ENCODE measurements around the gene ALDH4A1.

ALDH4A1 gene

DNA sequence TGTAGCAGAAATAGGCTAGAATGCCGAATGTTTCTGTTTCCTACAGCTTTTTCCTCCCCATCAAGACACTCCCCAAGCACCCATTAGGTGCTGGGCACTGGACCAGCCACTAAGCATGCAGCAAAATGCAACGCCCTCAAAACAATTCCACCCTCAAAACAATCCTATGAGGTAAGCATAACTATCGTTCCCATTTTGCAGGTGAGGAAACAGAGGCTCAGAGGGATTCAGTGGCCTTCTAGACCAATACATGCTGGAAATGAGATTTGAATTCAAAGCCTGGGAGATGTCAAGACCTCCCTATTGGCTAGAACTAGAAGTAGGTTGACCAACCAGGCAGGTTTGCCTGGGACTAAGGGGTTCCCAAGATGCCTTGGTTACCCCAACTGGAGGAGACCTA lies 10.2 kb upstream of the ALDH4A1 start:
- Histone ChIP-seq H3K27me3 (ENCODE audit: control insufficient read depth in 2 of 2, insufficient read depth in 2 of 2, low read length in 2 of 2) (no peaks in the 10 kb centered on the region), H3K4me3 (ENCODE audit: low read length in 2 of 2) (no peak overlapping the region), H3K9me3 (ENCODE audit: control insufficient read depth in 2 of 2, low read length in 2 of 2) (no peaks in the 10 kb centered on the region), H3K27ac (ENCODE audit: low read depth in 2 of 2, low read length in 2 of 2) (no peak overlapping the region), H3K4me1 (ENCODE audit: control insufficient read depth in 2 of 2, insufficient read depth in 2 of 2, low read length in 2 of 2) (peaks cover 3 to 4% of the 10 kb centered on the region in 2 donors), H3K36me3 (ENCODE audit: control insufficient read depth in 2 of 2, insufficient read depth in 2 of 2, low read length in 2 of 2) (peaks cover 10 to 21% of the 10 kb centered on the region in 2 donors), H3K9ac (ENCODE audit: low read depth in 1 of 2, low read length in 2 of 2) (no peak overlapping the region)

DNA sequence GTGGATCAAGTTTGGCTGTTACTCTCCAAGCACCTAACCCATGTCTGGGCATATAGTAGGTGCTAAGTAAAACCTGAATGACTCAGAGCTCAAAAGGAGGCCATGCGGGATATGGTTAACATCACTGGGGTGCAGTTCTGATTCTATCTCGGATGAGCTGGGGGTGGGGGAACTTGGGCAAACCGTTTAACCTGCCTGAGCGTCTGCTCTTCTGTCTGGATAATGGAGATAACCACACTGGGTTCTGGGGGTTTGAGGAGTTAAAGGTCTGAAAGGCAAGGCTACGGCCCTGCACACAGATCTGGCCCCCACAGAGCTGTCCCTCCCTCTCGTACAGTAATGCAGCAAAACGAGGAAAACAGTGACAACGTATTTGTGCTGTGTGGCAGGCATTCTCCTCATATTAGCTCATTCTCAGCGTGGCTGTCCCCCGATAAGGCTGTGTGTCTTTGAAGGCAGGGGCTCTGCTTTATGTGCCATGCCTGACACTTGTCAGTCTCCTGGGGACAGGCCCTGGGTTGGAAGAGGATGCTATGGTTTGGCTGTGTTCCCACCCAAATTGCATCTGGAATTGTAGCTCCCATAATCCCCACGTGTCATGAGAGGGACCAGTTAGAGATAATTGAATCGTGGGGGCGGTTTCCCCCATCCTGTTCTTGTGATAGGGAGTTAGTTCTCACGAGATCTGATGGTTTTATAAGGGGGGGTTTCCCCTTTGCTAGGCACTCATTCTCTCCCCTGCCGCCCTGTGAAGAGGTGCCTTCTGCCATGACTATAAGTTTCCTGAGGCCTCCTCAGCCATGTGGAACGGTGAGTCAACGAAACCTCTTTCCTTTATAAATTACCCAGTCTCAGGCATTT lies 6.8 kb upstream of the ALDH4A1 start:
- no peaks in the 10 kb centered on the region for H3K27me3 ChIP-seq (ENCODE audit: control insufficient read depth in 2 of 2, insufficient read depth in 2 of 2, low read length in 2 of 2)
- peaks cover 6 to 18% of the 10 kb centered on the region in 2 donors for H3K36me3 ChIP-seq (ENCODE audit: control insufficient read depth in 2 of 2, insufficient read depth in 2 of 2, low read length in 2 of 2)
- H3K9me3 ChIP-seq (ENCODE audit: control insufficient read depth in 2 of 2, low read length in 2 of 2), result no peaks in the 10 kb centered on the region
- peaks cover 3 to 4% of the 10 kb centered on the region in 2 donors for H3K4me1 ChIP-seq (ENCODE audit: control insufficient read depth in 2 of 2, insufficient read depth in 2 of 2, low read length in 2 of 2)
- H3K4me3 ChIP-seq (ENCODE audit: low read length in 2 of 2), result no peak overlapping the region
- H3K9ac ChIP-seq (ENCODE audit: low read depth in 1 of 2, low read length in 2 of 2), result no peak overlapping the region
- H3K27ac ChIP-seq (ENCODE audit: low read depth in 2 of 2, low read length in 2 of 2), result no peak overlapping the region

DNA sequence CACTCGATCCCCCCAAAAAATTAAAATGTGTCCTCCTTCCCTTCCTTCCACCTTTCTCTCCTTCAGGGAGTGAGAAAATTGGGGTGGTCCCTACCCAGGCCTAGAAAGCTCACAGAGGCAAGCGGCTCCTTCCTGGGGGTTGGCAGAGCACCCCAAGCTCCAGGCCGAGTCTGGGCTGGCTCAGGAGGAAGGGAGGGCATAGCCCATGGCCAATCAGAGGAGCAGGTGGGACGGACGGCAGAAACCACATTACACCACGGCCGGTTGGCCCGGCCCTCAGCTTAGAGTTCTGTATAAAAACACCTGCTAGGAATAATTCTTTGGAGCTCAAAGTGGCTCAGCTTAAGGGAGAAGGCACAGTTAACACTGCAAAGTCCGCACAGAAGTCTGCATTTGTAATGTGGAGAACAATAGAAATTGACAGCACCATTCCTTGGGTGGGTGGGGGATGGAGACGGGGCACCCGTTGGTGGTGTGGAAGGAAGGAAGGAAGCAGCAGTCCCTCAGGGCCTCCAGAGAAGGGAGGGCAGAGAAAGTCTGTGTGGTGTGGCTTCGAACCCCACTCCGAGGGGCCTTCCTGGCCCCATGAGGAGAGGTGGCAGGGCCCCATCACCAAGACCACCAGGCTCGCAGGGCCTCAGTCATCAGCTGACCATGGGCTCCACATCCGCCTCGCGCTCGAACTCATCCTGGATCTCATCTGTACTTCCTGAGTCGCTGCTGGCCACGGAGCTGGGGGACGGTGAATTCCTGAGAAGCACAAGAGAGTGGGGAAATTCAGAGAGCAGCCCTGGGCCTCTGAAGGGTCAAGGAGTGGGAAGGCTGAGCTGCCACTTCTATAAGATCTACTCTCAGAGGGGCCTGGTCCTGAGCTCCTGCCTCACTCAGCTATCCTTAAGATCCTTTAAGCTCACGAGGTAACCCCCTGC lies 5.8 kb upstream of the ALDH4A1 start:
- peaks cover under 1 to 3% of the 10 kb centered on the region in 2 donors for H3K4me1 ChIP-seq (ENCODE audit: control insufficient read depth in 2 of 2, insufficient read depth in 2 of 2, low read length in 2 of 2)
- H3K4me3 ChIP-seq (ENCODE audit: low read length in 2 of 2), result no peak overlapping the region
- H3K27ac ChIP-seq (ENCODE audit: low read depth in 2 of 2, low read length in 2 of 2), result peak overlapping the region in 1 of 2 donors; percentile 20
- H3K36me3 ChIP-seq (ENCODE audit: control insufficient read depth in 2 of 2, insufficient read depth in 2 of 2, low read length in 2 of 2), result peaks cover 6 to 18% of the 10 kb centered on the region in 2 donors
- H3K9ac ChIP-seq (ENCODE audit: low read depth in 1 of 2, low read length in 2 of 2), result no peak overlapping the region
- no peaks in the 10 kb centered on the region for H3K9me3 ChIP-seq (ENCODE audit: control insufficient read depth in 2 of 2, low read length in 2 of 2)
- no peaks in the 10 kb centered on the region for H3K27me3 ChIP-seq (ENCODE audit: control insufficient read depth in 2 of 2, insufficient read depth in 2 of 2, low read length in 2 of 2)

DNA sequence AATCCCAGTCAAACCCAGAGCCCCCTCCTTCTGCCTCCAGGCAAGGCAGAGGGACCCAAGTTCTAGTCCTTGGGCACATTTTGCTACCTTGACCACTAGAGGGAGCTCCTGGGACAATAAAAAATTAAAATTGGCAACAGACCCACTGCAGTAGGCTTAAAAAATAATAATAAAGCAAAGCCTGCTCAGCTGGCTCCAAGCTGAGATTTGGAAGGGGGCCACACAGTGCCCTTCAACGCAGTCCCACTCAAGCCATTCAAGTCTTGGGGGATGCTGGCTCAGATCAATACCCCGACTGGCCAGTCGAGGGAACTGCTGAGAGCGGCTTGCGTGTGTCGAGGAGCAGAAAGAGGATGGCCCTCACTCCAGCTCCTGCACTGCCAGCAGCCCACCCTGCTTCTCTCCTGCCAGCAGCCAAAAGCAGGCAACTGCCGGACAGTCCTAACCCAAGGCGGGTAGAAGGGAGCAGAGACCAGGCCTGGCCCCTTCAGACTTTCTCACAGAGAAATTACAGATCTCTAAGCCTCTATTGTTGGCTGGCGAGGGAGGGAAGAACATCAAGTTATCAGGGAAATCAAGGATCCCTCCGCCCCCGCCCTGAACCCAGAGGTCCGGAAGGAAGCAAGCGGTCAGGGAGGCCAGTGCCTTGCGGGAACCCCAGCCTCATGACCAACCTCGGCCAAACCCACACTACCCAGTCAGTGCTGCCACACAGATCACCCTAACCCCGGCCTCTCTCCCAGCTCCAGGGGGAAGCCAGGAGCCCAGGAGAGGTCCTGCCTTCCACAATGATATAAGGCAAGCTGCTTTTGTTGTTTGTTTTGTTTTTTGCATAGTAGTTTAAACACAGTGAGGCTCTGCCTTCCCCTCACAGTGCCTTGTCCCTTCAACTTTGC lies 4.9 kb upstream of the ALDH4A1 start:
- Histone ChIP-seq H3K9me3 (ENCODE audit: control insufficient read depth in 2 of 2, low read length in 2 of 2) (no peaks in the 10 kb centered on the region), H3K27ac (ENCODE audit: low read depth in 2 of 2, low read length in 2 of 2) (peak overlapping the region in 1 of 2 donors; percentile 20), H3K4me3 (ENCODE audit: low read length in 2 of 2) (no peak overlapping the region), H3K9ac (ENCODE audit: low read depth in 1 of 2, low read length in 2 of 2) (no peak overlapping the region), H3K4me1 (ENCODE audit: control insufficient read depth in 2 of 2, insufficient read depth in 2 of 2, low read length in 2 of 2) (peaks cover under 1 to 3% of the 10 kb centered on the region in 2 donors), H3K36me3 (ENCODE audit: control insufficient read depth in 2 of 2, insufficient read depth in 2 of 2, low read length in 2 of 2) (peaks cover 6 to 18% of the 10 kb centered on the region in 2 donors), H3K27me3 (ENCODE audit: control insufficient read depth in 2 of 2, insufficient read depth in 2 of 2, low read length in 2 of 2) (no peaks in the 10 kb centered on the region)

DNA sequence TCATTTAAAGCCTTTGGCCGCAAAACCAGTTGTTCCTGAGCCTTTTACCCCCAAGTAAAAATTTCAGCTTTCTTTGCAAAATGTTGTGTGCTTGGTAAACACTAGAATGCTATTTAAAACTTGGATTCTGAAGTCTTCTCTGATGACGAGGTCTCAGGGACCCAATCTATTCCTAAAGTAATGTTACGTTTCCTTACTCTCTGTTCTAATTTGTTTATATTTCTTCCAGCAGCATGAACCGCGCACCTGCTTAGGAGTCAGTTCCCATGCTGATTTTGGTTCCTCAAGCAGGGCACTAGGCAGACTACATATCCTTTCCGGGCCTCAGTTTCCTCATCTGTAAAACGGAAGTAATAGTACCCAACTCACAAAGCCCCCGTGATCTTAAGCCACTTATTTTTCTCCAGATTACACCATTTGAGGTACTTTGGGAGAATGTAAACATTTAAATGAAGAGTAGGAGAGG lies 969 bp upstream of the ALDH4A1 start:
- Histone ChIP-seq H3K4me3 (ENCODE audit: low read length in 2 of 2) (peak overlapping the region; percentile 80 to 83), H3K36me3 (ENCODE audit: control insufficient read depth in 2 of 2, insufficient read depth in 2 of 2, low read length in 2 of 2) (peaks cover 0 to 3% of the 10 kb centered on the region in 2 donors), H3K9ac (ENCODE audit: low read depth in 1 of 2, low read length in 2 of 2) (peak overlapping the region; percentile 60 to 70), H3K27me3 (ENCODE audit: control insufficient read depth in 2 of 2, insufficient read depth in 2 of 2, low read length in 2 of 2) (peaks cover 0 to 2% of the 10 kb centered on the region in 2 donors), H3K27ac (ENCODE audit: low read depth in 2 of 2, low read length in 2 of 2) (peak overlapping the region; percentile 69), H3K9me3 (ENCODE audit: control insufficient read depth in 2 of 2, low read length in 2 of 2) (no peaks in the 10 kb centered on the region), H3K4me1 (ENCODE audit: control insufficient read depth in 2 of 2, insufficient read depth in 2 of 2, low read length in 2 of 2) (peaks cover 4 to 5% of the 10 kb centered on the region in 2 donors)

DNA sequence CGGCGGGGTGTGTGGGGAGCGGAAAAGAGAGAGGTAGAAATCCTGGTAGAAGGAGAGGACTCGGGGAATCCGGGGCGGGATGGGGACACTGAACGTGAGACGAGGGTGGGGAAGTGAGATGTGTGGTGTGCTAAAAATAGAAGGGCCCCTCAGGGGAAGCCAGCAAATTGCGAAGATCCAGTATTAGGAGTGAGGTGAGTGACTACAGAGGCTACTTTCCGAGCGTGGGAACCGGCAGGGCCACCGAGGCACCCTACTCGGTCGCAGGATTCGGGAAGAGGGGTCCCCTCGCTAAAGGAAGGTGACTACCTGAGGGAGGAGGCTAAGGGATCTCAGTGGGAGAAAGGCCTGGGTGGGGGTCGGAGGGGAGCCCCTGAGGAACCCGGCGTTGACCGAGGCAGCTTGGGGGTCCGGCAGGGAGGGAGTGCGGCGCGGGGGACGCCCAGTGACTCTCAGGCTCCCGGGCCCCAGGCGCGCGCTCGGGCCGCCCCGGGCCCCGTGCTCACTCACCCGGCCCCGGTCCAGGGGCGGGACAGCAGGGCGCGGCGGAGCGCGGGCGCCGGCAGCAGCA lies 318 bp downstream of the ALDH4A1 start:
- peaks cover 0 to 2% of the 10 kb centered on the region in 2 donors for H3K27me3 ChIP-seq (ENCODE audit: control insufficient read depth in 2 of 2, insufficient read depth in 2 of 2, low read length in 2 of 2)
- H3K4me1 ChIP-seq (ENCODE audit: control insufficient read depth in 2 of 2, insufficient read depth in 2 of 2, low read length in 2 of 2), result peaks cover 4 to 5% of the 10 kb centered on the region in 2 donors
- H3K9ac ChIP-seq (ENCODE audit: low read depth in 1 of 2, low read length in 2 of 2), result peak overlapping the region; percentile 68 to 70
- H3K4me3 ChIP-seq (ENCODE audit: low read length in 2 of 2), result peak overlapping the region; percentile 80 to 83
- H3K27ac ChIP-seq (ENCODE audit: low read depth in 2 of 2, low read length in 2 of 2), result peak overlapping the region; percentile 79 to 85
- H3K9me3 ChIP-seq (ENCODE audit: control insufficient read depth in 2 of 2, low read length in 2 of 2), result no peaks in the 10 kb centered on the region
- peaks cover 0 to 3% of the 10 kb centered on the region in 2 donors for H3K36me3 ChIP-seq (ENCODE audit: control insufficient read depth in 2 of 2, insufficient read depth in 2 of 2, low read length in 2 of 2)

DNA sequence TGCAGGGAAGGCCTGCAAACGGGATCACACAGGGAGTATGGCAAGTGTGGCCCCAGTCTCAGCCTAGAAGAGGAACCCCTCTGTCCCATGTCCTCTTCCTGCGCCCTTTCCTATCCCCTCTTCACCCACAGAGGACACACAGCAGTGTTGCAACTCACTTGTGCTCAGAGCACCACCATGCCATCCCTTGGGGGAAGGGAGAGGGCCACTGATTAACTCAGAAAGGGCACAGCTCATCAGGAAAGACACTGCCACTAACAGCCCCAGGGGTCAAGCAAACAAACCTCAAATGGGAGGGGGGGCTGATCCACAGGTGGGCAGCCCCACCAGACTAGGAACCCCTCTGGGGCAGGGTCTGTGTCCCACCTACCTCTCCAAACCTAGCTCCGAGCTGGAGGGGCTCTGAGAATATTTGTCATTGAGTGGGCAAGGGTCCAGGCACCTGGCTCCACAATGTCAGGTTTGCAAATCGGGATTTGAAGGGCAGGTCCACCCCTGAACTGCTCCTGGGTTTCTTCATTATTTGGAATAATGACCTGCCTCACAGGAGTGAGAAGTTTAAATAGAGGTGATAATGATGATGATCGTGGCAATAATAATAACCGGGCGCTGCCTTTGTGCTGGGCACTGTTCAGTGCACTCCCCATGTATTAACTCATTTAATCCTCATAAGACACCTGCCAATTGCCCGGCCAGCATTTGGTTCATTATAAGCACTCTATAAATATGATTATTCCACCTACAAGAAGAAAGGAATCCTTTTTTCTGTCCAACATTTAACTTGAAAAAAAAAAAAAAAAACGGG lies 1.0 kb downstream of the ALDH4A1 start:
- H3K9me3 ChIP-seq (ENCODE audit: control insufficient read depth in 2 of 2, low read length in 2 of 2), result no peaks in the 10 kb centered on the region
- H3K4me3 ChIP-seq (ENCODE audit: low read length in 2 of 2), result peak overlapping the region in 1 of 2 donors; percentile 80
- no peak overlapping the region for H3K9ac ChIP-seq (ENCODE audit: low read depth in 1 of 2, low read length in 2 of 2)
- H3K27ac ChIP-seq (ENCODE audit: low read depth in 2 of 2, low read length in 2 of 2), result no peak overlapping the region
- peaks cover 4 to 5% of the 10 kb centered on the region in 2 donors for H3K4me1 ChIP-seq (ENCODE audit: control insufficient read depth in 2 of 2, insufficient read depth in 2 of 2, low read length in 2 of 2)
- H3K36me3 ChIP-seq (ENCODE audit: control insufficient read depth in 2 of 2, insufficient read depth in 2 of 2, low read length in 2 of 2), result peaks cover 0 to 3% of the 10 kb centered on the region in 2 donors
- H3K27me3 ChIP-seq (ENCODE audit: control insufficient read depth in 2 of 2, insufficient read depth in 2 of 2, low read length in 2 of 2), result peaks cover 0 to 2% of the 10 kb centered on the region in 2 donors

DNA sequence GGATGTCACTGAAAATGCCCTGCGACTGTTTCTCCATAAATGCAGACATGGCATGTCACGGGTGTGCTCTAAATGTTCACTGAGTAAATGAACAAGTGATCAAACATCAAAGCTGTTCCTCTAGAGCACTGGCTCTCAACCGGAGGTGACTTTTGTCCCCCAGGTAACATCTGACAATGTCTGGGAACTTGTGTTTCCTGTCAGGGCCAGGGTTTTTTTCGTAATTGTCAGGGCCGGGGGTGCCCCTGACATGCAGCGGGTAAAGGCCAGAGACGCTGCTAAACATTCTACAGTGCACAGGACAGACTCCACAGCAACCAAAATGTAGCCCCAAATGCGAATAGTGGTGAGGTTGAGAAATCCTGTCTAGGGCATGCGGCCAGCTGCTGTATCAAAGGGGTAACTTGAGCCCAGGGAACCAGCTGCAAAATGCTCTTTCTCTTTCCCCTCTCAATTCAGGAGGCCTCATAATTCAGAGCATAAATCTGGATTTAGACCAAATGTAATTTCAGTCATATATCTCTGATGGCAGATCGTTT lies 2.0 kb downstream of the ALDH4A1 start:
- Histone ChIP-seq H3K27ac (ENCODE audit: low read depth in 2 of 2, low read length in 2 of 2) (no peak overlapping the region), H3K9me3 (ENCODE audit: control insufficient read depth in 2 of 2, low read length in 2 of 2) (no peaks in the 10 kb centered on the region), H3K36me3 (ENCODE audit: control insufficient read depth in 2 of 2, insufficient read depth in 2 of 2, low read length in 2 of 2) (no peaks in the 10 kb centered on the region), H3K27me3 (ENCODE audit: control insufficient read depth in 2 of 2, insufficient read depth in 2 of 2, low read length in 2 of 2) (peaks cover 0 to 2% of the 10 kb centered on the region in 2 donors), H3K4me3 (ENCODE audit: low read length in 2 of 2) (no peak overlapping the region), H3K4me1 (ENCODE audit: control insufficient read depth in 2 of 2, insufficient read depth in 2 of 2, low read length in 2 of 2) (peaks cover 4 to 5% of the 10 kb centered on the region in 2 donors), H3K9ac (ENCODE audit: low read depth in 1 of 2, low read length in 2 of 2) (no peak overlapping the region)

All from mucosa of rectum (tissue), 2 donors.